ENCODE results near the gene MT1E.

GRCh38 chr16:56620339-56620897 is 5.2 kb upstream of the MT1E start:
- TF ChIP-seq, protein P1, sequence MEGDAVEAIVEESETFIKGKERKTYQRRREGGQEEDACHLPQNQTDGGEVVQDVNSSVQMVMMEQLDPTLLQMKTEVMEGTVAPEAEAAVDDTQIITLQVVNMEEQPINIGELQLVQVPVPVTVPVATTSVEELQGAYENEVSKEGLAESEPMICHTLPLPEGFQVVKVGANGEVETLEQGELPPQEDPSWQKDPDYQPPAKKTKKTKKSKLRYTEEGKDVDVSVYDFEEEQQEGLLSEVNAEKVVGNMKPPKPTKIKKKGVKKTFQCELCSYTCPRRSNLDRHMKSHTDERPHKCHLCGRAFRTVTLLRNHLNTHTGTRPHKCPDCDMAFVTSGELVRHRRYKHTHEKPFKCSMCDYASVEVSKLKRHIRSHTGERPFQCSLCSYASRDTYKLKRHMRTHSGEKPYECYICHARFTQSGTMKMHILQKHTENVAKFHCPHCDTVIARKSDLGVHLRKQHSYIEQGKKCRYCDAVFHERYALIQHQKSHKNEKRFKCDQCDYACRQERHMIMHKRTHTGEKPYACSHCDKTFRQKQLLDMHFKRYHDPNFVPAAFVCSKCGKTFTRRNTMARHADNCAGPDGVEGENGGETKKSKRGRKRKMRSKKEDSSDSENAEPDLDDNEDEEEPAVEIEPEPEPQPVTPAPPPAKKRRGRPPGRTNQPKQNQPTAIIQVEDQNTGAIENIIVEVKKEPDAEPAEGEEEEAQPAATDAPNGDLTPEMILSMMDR (IDR thresholded peaks at IDR 0.05): no peak
- no peak for TF ChIP-seq POLR2A (IDR thresholded peaks at IDR 0.05)
